Keratinocyte (primary cell): Measurements from ENCODE around the gene ZNF496.

ENCODE experiments used
- CTCF ChIP-seq, 3 experiments: IDR thresholded peaks in 1 of 3; conservative IDR thresholded peaks in 1 of 3; optimal IDR thresholded peaks in 1 of 3; 2 replicates in 2 of 3; 3 replicates in 1 of 3; pipeline versions ENCODE3 to v1.5.1; 2011; ENCODE audit warnings: low read length in 3 of 3, mild to moderate bottlenecking in 3 of 3, moderate library complexity in 2 of 3, control low read depth in 1 of 3, inconsistent platforms in 1 of 3; ENCODE audit not compliant: insufficient read depth in 2 of 3; ENCODE audit errors: extremely low read depth in 1 of 3
- EZH2 ChIP-seq: IDR thresholded peaks from one replicate; pipeline ENCODE4 v1.6.1; 2012; ENCODE audit warnings: inconsistent platforms, mild to moderate bottlenecking, low read length, moderate library complexity

- no peak for TF ChIP-seq CTCF (optimal IDR thresholded peaks at IDR 0.05 in 1 of 3, IDR thresholded peaks at IDR 0.05 in 1 of 3, conservative IDR thresholded peaks at IDR 0.05 in 1 of 3; ENCODE audit: extremely low read depth in 1 of 3, insufficient read depth in 2 of 3, low read length in 3 of 3)
- TF ChIP-seq EZH2, result no peak
Measured at GRCh38 chr1:247357052-247357780, 25.5 kb upstream of the ZNF496 start.
